CD4-positive, alpha-beta T cell treated with Interleukin-21 for 1 hour (primary cell): ENCODE results near the gene MRTO4.
A peak's percentile ranks its signal among the peaks of the same experiment; 100 is the strongest.
"Not testable (repeated sequence)": the region's sequence is repeated elsewhere in the genome, so short reads cannot be mapped to it uniquely, and the experiment has no call there.

Experiments
- DNase-seq: peaks from one replicate; pipeline ENCODE4 v3.0.0-alpha.2; 2020

The MRTO4 gene

GRCh38 chr1:19273106-19273843 is 21.7 kb downstream of the MRTO4 start:
- no peak for DNase-seq

- not testable (repeated sequence) for DNase-seq
These were observed 22.4 kb downstream of the MRTO4 start for GRCh38 chr1:19273844-19274531.

GRCh38 chr1:19274636-19275035 is 23.0 kb downstream of the MRTO4 start:
- no peak for DNase-seq

GRCh38 chr1:19283891-19284290 is 32.3 kb downstream of the MRTO4 start:
- DNase-seq, result no peak

GRCh38 chr1:19284881-19285280 is 33.3 kb downstream of the MRTO4 start:
- DNase-seq, result no peak

- DNase-seq, result not testable (repeated sequence)
These were observed 33.8 kb downstream of the MRTO4 start for GRCh38 chr1:19285366-19285765.

- DNase-seq, result not testable (repeated sequence)
These were observed 34.2 kb downstream of the MRTO4 start for GRCh38 chr1:19285807-19286206.

GRCh38 chr1:19287436-19288185 is 36.0 kb downstream of the MRTO4 start:
- DNase-seq, result no peak

GRCh38 chr1:19288324-19289241 is 37.0 kb downstream of the MRTO4 start, which contains the start of gene AKR7A3:
TSS of gene AKR7A3 (minus strand) at chr1:19288770. CDS start at chr1:19288709, 61 bp downstream.
- peak; percentile 58 for DNase-seq

GRCh38 chr1:19289244-19289643 is 37.6 kb downstream of the MRTO4 start:
- no peak for DNase-seq

GRCh38 chr1:19294638-19295037 is 43.0 kb downstream of the MRTO4 start:
- DNase-seq, result no peak

- no peak for DNase-seq
These were observed 48.6 kb downstream of the MRTO4 start for GRCh38 chr1:19300211-19300610.

GRCh38 chr1:19304081-19304480 is 52.5 kb downstream of the MRTO4 start:
- not testable (repeated sequence) for DNase-seq

- DNase-seq, result no peak
These were observed 54.3 kb downstream of the MRTO4 start for GRCh38 chr1:19305880-19306279.

- no peak for DNase-seq
These were observed 55.3 kb downstream of the MRTO4 start for GRCh38 chr1:19306941-19307340.

- DNase-seq, result no peak
These were observed 56.3 kb downstream of the MRTO4 start for GRCh38 chr1:19307794-19308508.

- DNase-seq, result no peak
These were observed 56.9 kb downstream of the MRTO4 start for GRCh38 chr1:19308509-19308907.

GRCh38 chr1:19309123-19309813 is 57.7 kb downstream of the MRTO4 start:
- no peak for DNase-seq
